RWPE2 (cell line): ENCODE results near the gene SLC16A9.

Source experiments
- ATAC-seq: fragments of 200-7000 bp; cut with Tn5 transposase; 3 replicates; pipeline ENCODE4 v1.9.1; 2021; ENCODE audit warnings: low read depth
- DNase-seq: peaks from one replicate; pipeline ENCODE4 v3.0.0-alpha.2; 2020; ENCODE audit warnings: low spot score
- H3K27ac ChIP-seq: fragments of 450-650 bp; 2 replicates; pipeline ENCODE4 v1.5.1; 2017; ENCODE audit warnings: mild to moderate bottlenecking; ENCODE audit not compliant: poor library complexity, severe bottlenecking
- H3K27me3 ChIP-seq: fragments of 250-450 bp; sonication (Bioruptor Pico); 2 replicates; pipeline ENCODE4 v1.5.1; 2021; ENCODE audit warnings: mild to moderate bottlenecking, moderate library complexity; ENCODE audit not compliant: insufficient read depth, poor library complexity, severe bottlenecking
- H3K36me3 ChIP-seq: fragments of 250-450 bp; sonication (Bioruptor Pico); 2 replicates; pipeline ENCODE4 v1.5.1; 2020; ENCODE audit warnings: low read depth, mild to moderate bottlenecking, moderate library complexity
- H3K4me1 ChIP-seq: fragments of 250-450 bp; sonication (Bioruptor Pico); 2 replicates; pipeline ENCODE4 v1.5.1; 2021; ENCODE audit warnings: mild to moderate bottlenecking, moderate library complexity; ENCODE audit not compliant: insufficient read depth, poor library complexity, severe bottlenecking
- H3K4me3 ChIP-seq: fragments of 250-450 bp; sonication (Bioruptor Pico); 2 replicates; pipeline ENCODE4 v1.5.1; 2021; ENCODE audit warnings: mild to moderate bottlenecking, moderate library complexity; ENCODE audit not compliant: severe bottlenecking
- H3K9me3 ChIP-seq: fragments of 250-450 bp; sonication (Bioruptor Pico); 2 replicates; pipeline ENCODE4 v1.5.1; 2021; ENCODE audit warnings: mild to moderate bottlenecking, moderate library complexity; ENCODE audit not compliant: severe bottlenecking
- CTCF ChIP-seq: fragments of 450-650 bp; IDR thresholded peaks from one replicate; pipeline ENCODE4 v1.5.1; 2017; ENCODE audit warnings: mild to moderate bottlenecking, moderate library complexity; ENCODE audit not compliant: poor library complexity, severe bottlenecking

The SLC16A9 gene

GRCh38 chr10:59709395-59710125 lies at the start of gene SLC16A9:
Gene SLC16A9 (minus strand): TSS chr10:59709850. CDS start chr10:59684291, 25,559 bp downstream.
- H3K9me3 ChIP-seq, result no peaks in the 10 kb centered on the region
- no peak within 1 kb of the TSS for H3K27ac ChIP-seq
- TF ChIP-seq CTCF, result peak; percentile 50
- no peaks in the 10 kb centered on the region; the same call in 1 of the 2 replicates for H3K36me3 ChIP-seq
- H3K4me1 ChIP-seq, result no peaks in the 10 kb centered on the region
- peaks cover 16% of the 10 kb centered on the region for H3K27me3 ChIP-seq
- peak; percentile 71 for ATAC-seq
- H3K4me3 ChIP-seq, result peak within 1 kb of the TSS; percentile 47
- DNase-seq, result peak; percentile 66

- Histone ChIP-seq H3K36me3 (no peaks in the 10 kb centered on the region), H3K27me3 (no peaks in the 10 kb centered on the region), H3K4me3 (no peak overlapping the region), H3K27ac (no peak overlapping the region), H3K9me3 (no peaks in the 10 kb centered on the region), H3K4me1 (no peaks in the 10 kb centered on the region)
- TF ChIP-seq CTCF, result no peak
- DNase-seq (no peak), ATAC-seq (no peak)
Measured at GRCh38 chr10:59757966-59758365, 48.3 kb upstream of the SLC16A9 start.

- H3K9me3 ChIP-seq, result no peaks in the 10 kb centered on the region
- TF ChIP-seq CTCF, result no peak
- H3K4me1 ChIP-seq, result no peaks in the 10 kb centered on the region
- no peak overlapping the region for H3K27ac ChIP-seq
- H3K27me3 ChIP-seq, result no peaks in the 10 kb centered on the region
- no peak for ATAC-seq
- no peak for DNase-seq
- no peak overlapping the region for H3K4me3 ChIP-seq
- no peaks in the 10 kb centered on the region for H3K36me3 ChIP-seq
Measured at GRCh38 chr10:59754951-59755350, 45.3 kb upstream of the SLC16A9 start.

- no peak for DNase-seq
- no peak for TF ChIP-seq CTCF
Measured at GRCh38 chr10:59753267-59753666, 43.6 kb upstream of the SLC16A9 start, which contains the start of gene MRLN. Gene MRLN (minus strand): TSS chr10:59753455.

GRCh38 chr10:59752278-59752940 lies 42.8 kb upstream of the SLC16A9 start:
- ATAC-seq, result no peak
- no peak for TF ChIP-seq CTCF
- DNase-seq, result no peak
- H3K27ac ChIP-seq, result no peak overlapping the region
- H3K9me3 ChIP-seq, result no peaks in the 10 kb centered on the region
- H3K36me3 ChIP-seq, result no peaks in the 10 kb centered on the region
- H3K4me1 ChIP-seq, result no peaks in the 10 kb centered on the region
- no peaks in the 10 kb centered on the region for H3K27me3 ChIP-seq
- H3K4me3 ChIP-seq, result no peak overlapping the region

More at GRCh38 chr10:59753267-59753666, 43.6 kb upstream of the SLC16A9 start, which contains the start of gene MRLN:
- no peaks in the 10 kb centered on the region for H3K36me3 ChIP-seq
- no peak within 1 kb of the TSS for H3K27ac ChIP-seq
- no peak for ATAC-seq
- no peaks in the 10 kb centered on the region for H3K9me3 ChIP-seq
- H3K4me3 ChIP-seq, result no peak within 1 kb of the TSS
- no peaks in the 10 kb centered on the region for H3K27me3 ChIP-seq
- H3K4me1 ChIP-seq, result no peaks in the 10 kb centered on the region
